Measurements from ENCODE around the gene DOCK3.

- TF ChIP-seq TAF1 (IDR thresholded peaks at IDR 0.05; ENCODE audit: borderline replicate concordance, low read depth, low read length) (no peak), REST (IDR thresholded peaks at IDR 0.05; ENCODE audit: low read depth, low read length) (no peak), ATF7 (IDR thresholded peaks at IDR 0.05; ENCODE audit: low read depth) (no peak), JUND (IDR thresholded peaks at IDR 0.05; ENCODE audit: low read depth, low read length) (no peak)
Observed at GRCh38 chr3:50853936-50854335, 179.2 kb downstream of the DOCK3 start.
